ENCODE results near the gene RPUSD4. TPM values are rescaled to one million over a fixed set of nuclear protein-coding genes. Genes with fewer than 3 reads are reported as not detected.
A peak's percentile ranks its signal among the peaks of the same experiment; 100 is the strongest.

RPUSD4 gene
- polyA plus RNA-seq, 4 donors, result 11.3 to 41.2 (median 17.8) TPM

DNA sequence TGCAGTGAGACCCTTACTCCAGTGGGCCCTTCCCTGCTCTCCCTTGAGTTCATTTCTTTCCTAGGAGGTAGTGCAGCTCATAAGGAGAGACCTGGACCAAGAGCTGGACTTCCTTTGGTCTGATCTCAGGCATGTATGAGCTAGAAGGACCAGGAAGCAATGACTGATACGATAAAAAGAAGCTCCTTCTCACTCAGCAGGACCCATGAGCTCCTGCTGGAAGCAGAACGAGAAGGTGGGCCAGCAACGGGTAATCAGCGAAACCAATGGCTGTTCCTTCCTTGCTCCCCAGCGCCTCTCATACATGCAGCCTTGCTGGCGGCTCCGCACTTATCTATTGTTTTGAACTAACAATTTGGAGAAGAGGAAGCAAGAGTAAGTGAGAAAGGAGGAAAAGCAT lies 56.8 kb downstream of the RPUSD4 start:
- 81 to 87% (median 81%) methylated on average over 7 of the region's 7 CpGs for WGBS, 3 donors

DNA sequence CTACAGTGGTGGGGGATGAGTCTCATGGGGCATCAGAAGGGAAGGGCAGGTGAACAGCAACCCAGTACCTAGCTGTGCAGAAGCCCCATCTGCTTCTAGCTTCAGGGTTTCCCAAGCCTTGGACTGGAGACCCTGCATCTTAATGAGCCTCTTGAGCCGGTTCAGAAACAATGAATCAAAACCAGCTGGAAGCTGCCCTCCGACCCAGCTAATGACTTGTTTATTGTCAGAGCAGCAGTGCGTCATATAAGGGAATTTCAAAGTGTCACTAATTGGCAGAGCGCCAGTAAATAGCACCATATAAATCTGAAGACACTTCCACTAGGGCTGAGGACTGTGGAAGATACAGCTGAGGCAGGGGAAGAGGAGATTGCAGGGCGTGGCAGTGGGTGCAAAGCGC lies 57.5 kb downstream of the RPUSD4 start:
- no peak for FAIRE-seq
- Histone ChIP-seq H3K27me3 (ENCODE audit: control insufficient read depth in 3 of 3, insufficient read depth in 3 of 3, low read length in 3 of 3) (peaks cover 0 to 9% (median 0%) of the 10 kb centered on the region in 3 donors), H3K9me3 (ENCODE audit: control insufficient read depth in 2 of 2, insufficient read depth in 1 of 2, low read depth in 1 of 2, low read length in 1 of 2) (no peaks in the 10 kb centered on the region), H3K4me3 (ENCODE audit: low read depth in 1 of 3, low read length in 3 of 3) (no peak overlapping the region), H3K4me1 (ENCODE audit: control insufficient read depth in 3 of 3, insufficient read depth in 2 of 3, low read depth in 1 of 3, low read length in 2 of 3) (peaks cover 3 to 44% (median 9%) of the 10 kb centered on the region in 3 donors), H3K36me3 (ENCODE audit: control insufficient read depth in 3 of 3, insufficient read depth in 2 of 3, low read depth in 1 of 3, low read length in 3 of 3) (no peaks in the 10 kb centered on the region), H3K27ac (ENCODE audit: low read depth in 1 of 3, low read length in 2 of 3) (peak overlapping the region in 2 of 3 donors; percentile 55 to 82)
- peak; percentile 89 to 95 for DNase-seq
- 12 to 45% (median 38%) methylated on average over 6 of the region's 6 CpGs for WGBS, 3 donors

More for the DNA sequence above, 56.8 kb downstream of the RPUSD4 start:
- DNase-seq (no peak), FAIRE-seq (no peak)
- Histone ChIP-seq H3K4me1 (ENCODE audit: control insufficient read depth in 3 of 3, insufficient read depth in 2 of 3, low read depth in 1 of 3, low read length in 2 of 3) (peaks cover 3 to 46% (median 6%) of the 10 kb centered on the region in 3 donors), H3K9me3 (ENCODE audit: control insufficient read depth in 2 of 2, insufficient read depth in 1 of 2, low read depth in 1 of 2, low read length in 1 of 2) (no peaks in the 10 kb centered on the region), H3K27ac (ENCODE audit: low read depth in 1 of 3, low read length in 2 of 3) (peak overlapping the region in 1 of 3 donors; percentile 82), H3K4me3 (ENCODE audit: low read depth in 1 of 3, low read length in 3 of 3) (no peak overlapping the region), H3K36me3 (ENCODE audit: control insufficient read depth in 3 of 3, insufficient read depth in 2 of 3, low read depth in 1 of 3, low read length in 3 of 3) (no peaks in the 10 kb centered on the region), H3K27me3 (ENCODE audit: control insufficient read depth in 3 of 3, insufficient read depth in 3 of 3, low read length in 3 of 3) (peaks cover 0 to 9% (median 0%) of the 10 kb centered on the region in 3 donors)

GRCh38 chr11:126153006-126153405 lies 58.4 kb downstream of the RPUSD4 start:
- H3K27me3 ChIP-seq (ENCODE audit: control insufficient read depth in 3 of 3, insufficient read depth in 3 of 3, low read length in 3 of 3), result peaks cover 0 to 9% (median 0%) of the 10 kb centered on the region in 3 donors
- WGBS, 3 donors, result 52 to 63% (median 55%) methylated on average over 4 of the region's 4 CpGs
- H3K36me3 ChIP-seq (ENCODE audit: control insufficient read depth in 3 of 3, insufficient read depth in 2 of 3, low read depth in 1 of 3, low read length in 3 of 3), result no peaks in the 10 kb centered on the region
- DNase-seq (no peak), FAIRE-seq (no peak)
- H3K4me1 ChIP-seq (ENCODE audit: control insufficient read depth in 3 of 3, insufficient read depth in 2 of 3, low read depth in 1 of 3, low read length in 2 of 3), result peaks cover 4 to 44% (median 9%) of the 10 kb centered on the region in 3 donors
- no peaks in the 10 kb centered on the region for H3K9me3 ChIP-seq (ENCODE audit: control insufficient read depth in 2 of 2, insufficient read depth in 1 of 2, low read depth in 1 of 2, low read length in 1 of 2)
- peak overlapping the region in 1 of 3 donors; percentile 82 for H3K27ac ChIP-seq (ENCODE audit: low read depth in 1 of 3, low read length in 2 of 3)
- H3K4me3 ChIP-seq (ENCODE audit: low read depth in 1 of 3, low read length in 3 of 3), result no peak overlapping the region

- FAIRE-seq, result no peak
- no peaks in the 10 kb centered on the region for H3K9me3 ChIP-seq (ENCODE audit: control insufficient read depth in 2 of 2, insufficient read depth in 1 of 2, low read depth in 1 of 2, low read length in 1 of 2)
- H3K36me3 ChIP-seq (ENCODE audit: control insufficient read depth in 3 of 3, insufficient read depth in 2 of 3, low read depth in 1 of 3, low read length in 3 of 3), result no peaks in the 10 kb centered on the region
- no peak overlapping the region for H3K27ac ChIP-seq (ENCODE audit: low read depth in 1 of 3, low read length in 2 of 3)
- H3K4me3 ChIP-seq (ENCODE audit: low read depth in 1 of 3, low read length in 3 of 3), result no peak overlapping the region
- peaks cover 0 to 9% (median 0%) of the 10 kb centered on the region in 3 donors for H3K27me3 ChIP-seq (ENCODE audit: control insufficient read depth in 3 of 3, insufficient read depth in 3 of 3, low read length in 3 of 3)
- DNase-seq, result no peak
- peaks cover 4 to 44% (median 9%) of the 10 kb centered on the region in 3 donors for H3K4me1 ChIP-seq (ENCODE audit: control insufficient read depth in 3 of 3, insufficient read depth in 2 of 3, low read depth in 1 of 3, low read length in 2 of 3)
These were observed 58.9 kb downstream of the RPUSD4 start for GRCh38 chr11:126152586-126152985.

GRCh38 chr11:126152152-126152551 lies 59.3 kb downstream of the RPUSD4 start:
- no peak for FAIRE-seq
- Histone ChIP-seq H3K4me1 (ENCODE audit: control insufficient read depth in 3 of 3, insufficient read depth in 2 of 3, low read depth in 1 of 3, low read length in 2 of 3) (peaks cover 3 to 44% (median 9%) of the 10 kb centered on the region in 3 donors), H3K4me3 (ENCODE audit: low read depth in 1 of 3, low read length in 3 of 3) (no peak overlapping the region), H3K9me3 (ENCODE audit: control insufficient read depth in 2 of 2, insufficient read depth in 1 of 2, low read depth in 1 of 2, low read length in 1 of 2) (no peaks in the 10 kb centered on the region), H3K27ac (ENCODE audit: low read depth in 1 of 3, low read length in 2 of 3) (no peak overlapping the region), H3K36me3 (ENCODE audit: control insufficient read depth in 3 of 3, insufficient read depth in 2 of 3, low read depth in 1 of 3, low read length in 3 of 3) (no peaks in the 10 kb centered on the region), H3K27me3 (ENCODE audit: control insufficient read depth in 3 of 3, insufficient read depth in 3 of 3, low read length in 3 of 3) (peaks cover 0 to 9% (median 0%) of the 10 kb centered on the region in 3 donors)
- DNase-seq, result no peak
- WGBS, 3 donors, result 83 to 95% (median 88%) methylated on average over 1 of the region's 1 CpG

Other genes starting within 250 kb of the RPUSD4 start
- gene CDON, start 148.8 kb downstream of the RPUSD4 start, polyA plus RNA-seq, result 1 to 10 TPM in 2 of 4 donors, not detected in 2; 1.7 to 9.0 TPM
- 10 to 100 TPM; 20.2 to 30.3 (median 25.5) TPM for gene FAM118B, start 132 bp upstream of the RPUSD4 start, polyA plus RNA-seq
- 10 to 100 TPM; 20.0 to 74.2 (median 35.8) TPM for gene SRPRA, start 57.2 kb upstream of the RPUSD4 start, polyA plus RNA-seq
- gene FOXRED1, start 57.5 kb upstream of the RPUSD4 start, polyA plus RNA-seq, result 10 to 100 TPM; 13.8 to 36.1 (median 27.6) TPM
- gene TIRAP, start 71.4 kb upstream of the RPUSD4 start, polyA plus RNA-seq, result 10 to 100 TPM in 2 of 4 donors, 1 to 10 TPM in 2; 6.2 to 15.6 (median 10.3) TPM
- 10 to 100 TPM; 12.2 to 23.3 (median 16.4) TPM for gene DCPS, start 92.4 kb upstream of the RPUSD4 start, polyA plus RNA-seq
- gene ST3GAL4, start 144.0 kb upstream of the RPUSD4 start, polyA plus RNA-seq, result 10 to 100 TPM in 1 of 4 donors, 1 to 10 TPM in 3; 1.6 to 11.6 (median 4.0) TPM

Measured in small intestine (tissue), 7 donors.